Spleen (tissue), 11 donors: ENCODE data around the gene CPA2. TPM values are rescaled to one million over a fixed set of nuclear protein-coding genes. Genes with fewer than 3 reads are reported as not detected.
"Not testable (repeated sequence)": the region's sequence is repeated elsewhere in the genome, so short reads cannot be mapped to it uniquely, and the experiment has no call there.

Source experiments
- DNase-seq: peaks from one replicate; pipeline ENCODE4 v3.0.0-alpha.2; 2020
- H3K27ac ChIP-seq, 8 donors: fragments of 200-600 bp; sonication (generic) in 7 of 8; 1 replicate in 4 of 8; 2 replicates in 4 of 8; pipeline versions ENCODE4 v1.5.0 to v1.8.0; 2016 to 2021; ENCODE audit warnings: inconsistent platforms in 4 of 8, mild to moderate bottlenecking in 4 of 8, moderate library complexity in 1 of 8
- H3K27me3 ChIP-seq, 7 donors: fragments of 200-600 bp; sonication (generic) in 6 of 7; replicated peaks in 1 of 7; 1 replicate in 4 of 7; 2 replicates in 3 of 7; pipeline versions ENCODE4 v1.5.0 to v1.8.0; 2016 to 2021; ENCODE audit warnings: inconsistent platforms in 3 of 7, mild to moderate bottlenecking in 1 of 7
- H3K36me3 ChIP-seq, 6 donors: fragments of 200-600 bp; sonication (generic) in 5 of 6; 1 replicate in 4 of 6; 2 replicates in 2 of 6; pipeline versions ENCODE4 v1.5.0 to v1.8.0; 2016 to 2021; ENCODE audit warnings: inconsistent platforms in 2 of 6
- H3K4me1 ChIP-seq, 6 donors: fragments of 200-600 bp; sonication (generic) in 5 of 6; 1 replicate in 3 of 6; 2 replicates in 3 of 6; pipeline versions ENCODE4 v1.5.0 to v1.8.0; 2016 to 2021; ENCODE audit warnings: inconsistent platforms in 3 of 6
- H3K4me3 ChIP-seq, 8 donors: fragments of 200-600 bp; sonication (generic) in 7 of 8; 1 replicate in 4 of 8; 2 replicates in 4 of 8; pipeline versions ENCODE4 v1.5.0 to v1.8.0; 2016 to 2021; ENCODE audit warnings: inconsistent platforms in 4 of 8, mild to moderate bottlenecking in 4 of 8, moderate library complexity in 2 of 8
- H3K9me3 ChIP-seq, 8 donors: fragments of 200-600 bp; sonication (generic) in 7 of 8; 1 replicate in 4 of 8; 2 replicates in 4 of 8; pipeline versions ENCODE4 v1.5.0 to v1.8.0; 2016 to 2021; ENCODE audit warnings: inconsistent platforms in 4 of 8
- CTCF ChIP-seq, 11 experiments: fragments of 200-600 bp in 7 of 11; fragments of 450-650 bp in 4 of 11; sonication (generic) in 4 of 11; IDR thresholded peaks in 8 of 11; conservative IDR thresholded peaks in 3 of 11; 1 replicate in 7 of 11; 2 replicates in 4 of 11; pipeline versions ENCODE4 v1.4.0 to v1.8.0; 2016 to 2021; ENCODE audit warnings: antibody characterized with exemption in 11 of 11, inconsistent platforms in 4 of 11, mild to moderate bottlenecking in 1 of 11
- POLR2A ChIP-seq, 3 donors: fragments of 450-650 bp; IDR thresholded peaks; one replicate each; pipeline ENCODE4 v1.5.1; 2017; ENCODE audit warnings: antibody characterized with exemption in 3 of 3, mild to moderate bottlenecking in 1 of 3
- POLR2AphosphoS5 ChIP-seq, 3 donors: sonication (generic); formaldehyde crosslinking; IDR thresholded peaks; one replicate each; pipeline ENCODE4 v1.5.1; 2017; ENCODE audit warnings: antibody characterized with exemption in 3 of 3
- WGBS, 5 donors: extraction: QIAGEN DNeasy Blood & Tissue Kit in 3 of 5; methylation state at CpG; one replicate each; pipeline versions ENCODE4 v1.1.5 to v1.1.7; 2013 to 2018; 5-methylcytosine and 5-hydroxymethylcytosine counted together
- intact Hi-C: fragments of 100-400 bp; cut with DNase I; formaldehyde crosslinking; loops from one replicate; pipeline ENCODE4 v1.15.0; 2023; ENCODE audit warnings: low total_unique reads
- polyA plus RNA-seq, 3 donors: library from polyadenylated mRNA; stranded (reverse); fragments of 200-250 nt; gene quantifications; one replicate each; pipeline ENCODE4 v1.2.1, GENCODE V29; 2013
- total RNA-seq, 7 donors: library from RNA; depleted of rRNA in 3 of 7; stranded (reverse); fragments of >200 nt in 3 of 7; fragmentation: NEBNext Ultra II Directional in 4 of 7; extraction: Animal tissue kit (Norgen Biotek cat#: 25700) in 4 of 7; gene quantifications; one replicate each; pipeline versions ENCODE4 v1.1.0 to v1.2.1, GENCODE V29; 2016 to 2021
- donor health status: healthy with polysubstance abuse.
- donor health status: DM: no; HTN: no; CAD: no; lungs with moderate emphysema.
- donor health status: DM: no; HTN: no; CAD: no.
- donor health status: Bipolar disorder and iron deficiency.
- donor health status: healthy.
- donor health status: DM: no; HTN: no; CAD: no.
- donor health status: DM: yes; HTN: yes; CAD: no.

CPA2 gene
- total and polyA plus RNA-seq, 10 donors: 0.13 to 1.5 (median 0.28) TPM; not detected in 5

DNA sequence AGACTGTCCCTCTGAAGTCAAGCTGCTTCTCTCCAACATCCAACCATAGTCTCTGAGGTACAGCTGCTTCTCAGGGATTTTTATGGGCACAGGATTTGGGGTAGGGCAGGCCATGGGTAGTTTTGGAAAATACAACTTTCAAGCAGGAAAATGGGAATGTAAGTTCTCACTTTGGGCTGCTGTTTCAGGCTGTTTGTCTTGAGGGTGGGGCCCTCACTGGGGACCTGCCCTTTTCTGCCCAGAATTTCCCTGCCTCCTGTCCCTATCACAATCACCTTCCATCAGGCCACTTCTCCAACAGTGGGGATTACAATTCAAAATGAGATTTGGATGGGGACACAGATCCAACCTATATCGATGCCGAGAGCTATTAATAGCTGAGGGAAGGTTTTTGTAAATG, 34.5 kb upstream of the CPA2 start:
- intact Hi-C loops: no loop called here
- no peak overlapping the region for H3K4me3 ChIP-seq
- H3K27ac ChIP-seq: no peak overlapping the region
- no peaks in the 10 kb centered on the region for H3K36me3 ChIP-seq
- TF ChIP-seq CTCF (IDR thresholded peaks at IDR 0.05 in 8 of 11, conservative IDR thresholded peaks at IDR 0.05 in 3 of 11) (no peak), POLR2A (IDR thresholded peaks at IDR 0.05) (no peak), POLR2AphosphoS5 (IDR thresholded peaks at IDR 0.05) (no peak)
- WGBS, 5 donors: 90 to 98% (median 93%) methylated on average over 2 of the region's 2 CpGs
- no peaks in the 10 kb centered on the region for H3K27me3 ChIP-seq
- H3K9me3 ChIP-seq: no peaks in the 10 kb centered on the region
- no peak for DNase-seq
- no peaks in the 10 kb centered on the region for H3K4me1 ChIP-seq

GRCh38 chr7:130234078-130234477, 32.6 kb upstream of the CPA2 start:
- WGBS, 5 donors: 80 to 96% (median 88%) methylated on average over 2 of the region's 2 CpGs
- Histone ChIP-seq H3K27ac (no peak overlapping the region), H3K9me3 (no peaks in the 10 kb centered on the region), H3K27me3 (no peaks in the 10 kb centered on the region), H3K4me1 (no peaks in the 10 kb centered on the region), H3K36me3 (no peaks in the 10 kb centered on the region), H3K4me3 (no peak overlapping the region)
- DNase-seq: no peak
- TF ChIP-seq POLR2AphosphoS5 (IDR thresholded peaks at IDR 0.05) (no peak), POLR2A (IDR thresholded peaks at IDR 0.05) (no peak), CTCF (IDR thresholded peaks at IDR 0.05 in 8 of 11, conservative IDR thresholded peaks at IDR 0.05 in 3 of 11) (no peak)
- intact Hi-C loops: no loop called here

DNA sequence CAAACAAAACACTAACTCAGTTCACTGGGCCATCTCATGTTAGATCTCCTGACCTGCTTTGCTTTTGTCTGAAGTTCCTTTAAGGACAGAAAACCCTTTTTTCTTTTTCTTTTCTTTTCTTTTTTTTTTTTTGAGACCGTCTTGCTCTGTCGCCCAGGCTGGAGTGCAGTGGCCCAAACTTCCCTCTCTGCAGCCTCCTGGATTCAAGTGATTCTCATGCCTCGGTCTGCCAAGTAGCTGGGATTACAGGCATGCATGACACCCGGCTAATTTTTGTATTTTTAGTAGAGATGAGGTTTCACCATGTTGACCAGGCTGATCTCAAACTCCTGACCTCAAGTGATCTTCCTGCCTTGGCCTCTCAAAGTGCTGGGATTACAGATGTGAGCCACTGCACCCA, 30.3 kb upstream of the CPA2 start:
- WGBS, 5 donors: 79 to 90% (median 82%) methylated on average over 4 of the region's 4 CpGs
- H3K4me1 ChIP-seq, H3K4me3 ChIP-seq, H3K36me3 ChIP-seq, H3K27me3 ChIP-seq, intact Hi-C loops, H3K27ac ChIP-seq, DNase-seq, H3K9me3 ChIP-seq: not testable (repeated sequence)

DNA sequence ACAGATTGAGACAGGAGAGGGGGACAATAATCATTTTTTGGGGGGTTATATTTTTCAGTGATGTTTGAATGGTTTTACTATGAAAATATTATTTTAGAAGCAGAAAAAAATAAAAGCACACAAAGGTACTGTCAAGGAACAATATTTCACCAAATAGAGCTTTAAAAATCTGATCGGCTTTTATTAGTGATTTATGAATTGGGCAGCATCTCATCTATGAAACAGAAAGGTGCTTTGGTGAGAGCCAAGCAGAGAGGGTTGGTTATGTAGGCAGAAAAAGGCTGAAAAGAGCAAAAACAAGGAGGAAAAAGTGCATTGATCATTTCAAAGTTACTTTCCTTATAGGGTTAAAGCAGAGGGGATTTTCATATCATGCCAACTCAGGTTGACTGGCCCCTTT, 26.4 kb upstream of the CPA2 start:
- Histone ChIP-seq H3K4me3 (no peak overlapping the region), H3K9me3 (no peaks in the 10 kb centered on the region), H3K27ac (no peak overlapping the region), H3K4me1 (peaks cover 0 to 16% (median 9%) of the 10 kb centered on the region in 6 donors), H3K36me3 (no peaks in the 10 kb centered on the region), H3K27me3 (no peaks in the 10 kb centered on the region)
- intact Hi-C loops: no loop called here
- no peak for DNase-seq
- TF ChIP-seq POLR2AphosphoS5 (IDR thresholded peaks at IDR 0.05) (no peak), POLR2A (IDR thresholded peaks at IDR 0.05) (no peak), CTCF (IDR thresholded peaks at IDR 0.05 in 8 of 11, conservative IDR thresholded peaks at IDR 0.05 in 3 of 11) (no peak)
- 92 to 98% (median 94%) methylated on average over 1 of the region's 1 CpG for WGBS, 5 donors
